GM18499 (cell line): ENCODE data around the gene SOX30.

Experiments
- ATAC-seq: cut with Tn5 transposase; IDR thresholded peaks from one replicate; pipeline ENCODE4 v1.9.1; 2021; ENCODE audit warnings: moderate number of reproducible peaks; ENCODE audit not compliant: insufficient read depth, unreplicated experiment

The SOX30 gene

GRCh38 chr5:157610990-157611389 lies 41.2 kb downstream of the SOX30 start:
- no peak for ATAC-seq

DNA sequence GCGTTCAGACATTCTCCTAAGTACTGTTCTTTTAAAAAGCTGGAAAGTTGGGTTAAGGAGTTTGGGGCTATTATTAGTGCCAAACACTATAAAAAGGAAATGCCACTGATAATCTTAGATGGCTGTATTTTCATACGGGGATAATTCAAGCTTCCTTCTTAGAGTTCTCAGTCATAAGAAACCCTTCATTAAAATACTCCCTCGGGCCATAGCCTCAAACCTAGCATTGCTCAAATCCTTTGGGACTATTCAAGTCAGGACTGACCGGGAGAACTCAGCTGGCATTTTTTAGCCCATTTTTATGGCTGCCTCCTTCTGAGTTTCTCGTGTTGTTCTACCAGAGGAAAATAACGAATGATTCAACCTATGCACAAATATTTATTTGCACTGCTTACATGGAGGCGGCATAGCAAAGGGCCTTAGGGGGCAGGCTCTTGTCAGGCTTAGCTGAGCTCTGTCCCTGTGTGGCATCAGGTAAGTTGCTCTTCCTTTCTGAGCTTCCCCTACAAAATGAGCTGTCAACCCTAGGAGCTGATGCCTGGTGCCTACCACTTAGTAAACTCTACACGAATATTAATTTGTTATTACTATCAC lies 43.2 kb downstream of the SOX30 start:
- ATAC-seq, result no peak

DNA sequence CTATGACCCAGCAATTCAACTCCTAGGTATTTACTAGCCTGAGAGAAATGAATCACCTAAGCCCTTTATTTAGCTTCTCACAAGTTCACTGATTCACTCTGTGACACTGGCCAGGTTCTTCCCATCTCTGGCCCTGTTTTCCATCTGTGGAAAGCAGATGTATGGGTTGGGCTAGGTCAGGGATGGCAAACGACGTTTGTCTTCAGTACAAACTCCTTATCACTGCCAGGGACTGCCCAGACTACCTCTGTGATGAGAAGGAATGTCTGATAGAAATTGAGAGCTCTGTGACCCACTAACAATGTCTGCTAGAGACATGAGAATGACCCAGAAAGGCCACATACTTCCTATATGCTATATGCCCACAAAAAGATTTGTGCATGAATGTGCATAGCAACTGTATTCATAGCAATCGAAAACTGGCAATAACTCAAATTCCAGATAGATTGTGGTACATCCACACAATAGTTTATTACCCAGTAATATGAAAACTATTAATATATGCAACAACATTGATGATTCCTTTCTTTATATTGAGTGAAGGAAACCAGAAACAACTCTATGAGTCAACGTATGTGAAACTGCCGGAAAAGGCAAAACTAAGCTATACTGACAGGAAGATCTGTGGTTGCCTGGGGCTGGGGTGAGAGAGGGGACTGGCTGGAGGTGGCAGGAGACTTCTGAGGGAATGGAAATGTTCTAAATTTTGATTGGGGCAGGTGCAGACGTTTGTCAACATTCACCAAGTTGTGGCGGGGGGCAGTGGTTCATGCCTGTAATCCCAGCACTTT lies 44.7 kb downstream of the SOX30 start:
- ATAC-seq, result no peak

GRCh38 chr5:157606046-157606445 lies 46.2 kb downstream of the SOX30 start:
- no peak for ATAC-seq

DNA sequence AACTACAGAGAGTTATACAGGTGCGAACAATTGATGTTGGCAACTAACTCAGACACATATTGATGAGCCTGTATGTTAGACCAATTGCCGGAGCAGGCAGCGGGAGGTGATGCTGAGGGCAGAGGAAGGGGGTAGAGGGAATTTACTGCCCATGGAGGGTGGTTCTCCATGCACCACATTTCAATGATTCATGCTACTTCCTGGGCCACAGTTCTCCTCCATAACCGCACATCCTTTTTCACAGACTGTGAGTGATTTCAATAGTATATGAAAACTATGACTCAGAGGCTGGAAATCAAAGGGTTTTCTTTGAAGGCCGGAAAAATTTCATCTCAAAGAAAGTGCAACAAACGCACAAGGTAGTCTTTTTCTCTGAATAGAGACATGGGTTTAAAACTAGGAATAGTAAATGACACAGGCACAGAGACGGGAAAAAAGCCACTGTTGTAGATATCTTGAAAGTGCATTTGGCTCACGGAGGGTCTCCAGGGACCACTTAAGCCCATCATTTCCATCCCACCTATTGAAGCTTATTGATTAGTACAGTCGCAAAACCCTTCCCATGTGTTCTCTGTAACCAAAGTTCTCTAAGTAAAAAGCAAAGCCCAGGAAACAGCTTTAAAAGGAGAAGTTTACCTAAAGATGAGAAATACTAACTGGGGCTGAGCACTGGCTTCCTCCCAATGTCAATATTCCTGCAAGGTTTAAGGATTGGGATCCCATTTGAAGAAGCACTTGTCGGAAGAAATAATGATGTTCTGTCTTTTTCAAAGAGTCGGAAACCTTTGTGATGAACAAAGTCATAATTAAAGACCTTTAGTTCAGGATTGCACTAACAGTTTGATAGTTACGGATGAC lies 48.7 kb downstream of the SOX30 start:
- no peak for ATAC-seq

DNA sequence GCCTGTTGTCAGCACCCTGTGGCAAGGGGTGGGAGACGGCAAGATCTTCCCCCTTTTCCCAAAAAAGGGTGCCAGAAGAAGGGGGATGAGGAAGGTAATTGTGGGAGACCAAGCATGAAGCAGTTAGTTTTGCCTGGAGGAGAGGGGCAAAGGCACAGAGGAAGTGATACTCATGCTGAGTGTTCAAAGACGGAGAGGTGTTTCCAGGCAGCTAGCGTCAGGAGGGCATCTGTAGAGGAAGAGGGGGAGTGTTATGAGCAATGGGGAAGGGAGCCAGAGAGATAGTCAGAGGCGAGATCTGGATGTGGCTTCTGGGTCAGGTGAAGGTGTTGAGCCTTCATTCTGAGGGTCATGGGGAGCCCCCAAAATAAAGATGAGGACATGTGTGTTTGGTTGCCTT lies 49.7 kb downstream of the SOX30 start:
- peak; percentile 33 for ATAC-seq

- ATAC-seq, result no peak
Measured at GRCh38 chr5:157600252-157600651, 52.0 kb downstream of the SOX30 start.

DNA sequence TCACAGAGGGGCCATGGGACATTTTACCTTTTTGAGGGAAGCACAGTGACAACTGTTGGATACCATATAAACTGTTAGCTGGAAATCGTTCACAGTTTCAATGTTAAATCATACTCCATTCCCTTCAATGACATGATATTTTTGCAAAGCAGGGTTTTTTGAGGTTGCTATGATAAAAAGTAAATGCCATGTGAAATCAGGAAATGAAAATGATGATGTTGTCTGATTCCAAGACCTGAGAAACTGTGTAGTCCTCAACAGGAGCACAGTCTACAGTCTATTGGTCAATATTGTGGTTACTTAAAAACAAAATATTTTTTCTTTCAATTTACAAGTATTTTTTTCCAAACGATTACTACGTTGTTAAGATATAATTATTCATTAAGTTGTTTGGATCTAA lies 52.7 kb downstream of the SOX30 start:
- no peak for ATAC-seq

DNA sequence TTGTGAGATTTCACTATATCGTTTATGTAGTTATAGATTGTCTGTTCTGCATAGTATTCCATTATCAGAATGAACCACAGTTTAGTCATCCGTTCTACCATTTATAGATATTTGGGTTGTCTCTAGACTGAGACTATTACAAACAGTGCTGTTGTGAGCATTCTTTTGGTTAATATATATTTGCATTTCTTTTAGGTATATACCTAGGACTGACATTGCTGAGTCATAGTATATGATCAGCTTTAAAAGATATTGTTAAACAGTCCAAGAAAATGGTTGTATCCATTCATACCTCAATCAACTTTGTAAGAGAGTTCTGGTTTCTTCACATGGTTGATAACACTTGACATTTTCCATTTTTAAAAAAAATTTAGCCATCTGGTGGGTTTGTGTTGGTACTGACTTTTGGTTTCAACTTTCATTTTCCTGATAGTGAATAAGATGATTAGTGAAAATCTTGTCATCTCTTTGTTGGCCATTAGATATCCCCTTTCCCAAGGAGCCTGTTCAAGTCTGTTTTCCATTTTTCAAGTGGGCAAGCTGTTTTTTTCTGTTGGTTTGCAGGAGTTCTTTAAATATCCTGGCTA lies 53.8 kb downstream of the SOX30 start:
- no peak for ATAC-seq

GRCh38 chr5:157597277-157597676 lies 55.0 kb downstream of the SOX30 start:
- ATAC-seq, result no peak

DNA sequence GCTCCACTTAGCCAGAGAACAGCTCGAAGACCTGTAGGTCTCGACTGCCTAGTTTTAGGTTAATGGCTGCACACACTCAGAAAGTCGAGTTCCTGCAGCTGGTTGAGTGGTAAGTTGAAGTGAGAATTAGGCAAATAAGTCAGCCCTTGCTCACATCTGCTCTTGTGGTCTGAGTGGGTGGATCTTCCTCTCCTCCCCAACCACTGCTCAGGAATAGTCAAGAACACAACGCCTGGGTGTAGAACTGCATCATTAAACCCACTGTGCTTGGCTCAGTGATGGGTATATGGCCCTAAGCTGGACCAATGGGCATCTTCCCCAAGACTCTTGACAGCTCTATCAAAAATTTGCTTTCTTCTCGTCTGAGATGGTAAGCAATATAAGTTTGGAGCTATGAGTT lies 55.8 kb downstream of the SOX30 start:
- peak; percentile 52 for ATAC-seq

- ATAC-seq, result no peak
Measured at GRCh38 chr5:157594675-157595459, 57.4 kb downstream of the SOX30 start.

- no peak for ATAC-seq
Measured at GRCh38 chr5:157594257-157594656, 58.0 kb downstream of the SOX30 start.

- no peak for ATAC-seq
Measured at GRCh38 chr5:157593052-157593757, 59.0 kb downstream of the SOX30 start.

DNA sequence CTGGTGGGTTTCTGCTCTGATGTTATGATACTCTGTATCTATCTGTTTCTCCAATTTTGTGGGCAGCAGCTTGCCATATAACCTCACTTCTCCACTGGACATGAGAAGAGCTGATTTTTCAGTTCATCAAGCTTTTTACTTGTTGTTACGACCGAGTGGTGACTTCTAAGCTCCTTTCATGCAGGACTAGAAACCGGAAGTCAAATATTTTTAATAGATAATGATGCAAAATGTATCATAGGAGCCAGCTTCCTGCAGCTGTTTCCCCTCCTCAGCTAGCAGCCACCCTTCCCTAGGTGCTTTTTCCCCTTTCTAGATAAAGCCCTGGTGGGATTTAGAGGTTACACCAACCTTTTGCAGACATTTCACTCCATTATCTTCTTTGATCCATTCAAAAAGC lies 59.6 kb downstream of the SOX30 start:
- ATAC-seq, result no peak

GRCh38 chr5:157590478-157590877 lies 61.8 kb downstream of the SOX30 start:
- no peak for ATAC-seq

DNA sequence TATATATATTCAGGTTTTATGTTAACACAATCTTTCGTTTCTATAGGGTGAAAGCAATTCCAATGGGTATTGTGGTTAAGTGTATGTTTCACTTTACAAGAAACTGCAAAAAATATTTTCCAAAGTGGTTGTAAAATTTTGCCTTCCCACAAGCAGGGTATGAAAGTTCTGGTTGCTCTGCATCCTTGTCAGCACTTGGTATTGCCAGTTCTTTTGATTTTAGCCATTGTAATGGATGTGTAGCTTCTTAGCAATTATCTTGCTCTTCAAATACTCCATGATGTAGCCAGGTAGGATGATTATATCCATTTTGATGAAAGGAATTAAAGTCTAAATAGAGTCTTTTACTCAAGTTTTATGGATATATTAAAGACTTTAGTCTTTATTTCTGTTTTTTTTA lies 67.6 kb downstream of the SOX30 start:
- no peak for ATAC-seq

DNA sequence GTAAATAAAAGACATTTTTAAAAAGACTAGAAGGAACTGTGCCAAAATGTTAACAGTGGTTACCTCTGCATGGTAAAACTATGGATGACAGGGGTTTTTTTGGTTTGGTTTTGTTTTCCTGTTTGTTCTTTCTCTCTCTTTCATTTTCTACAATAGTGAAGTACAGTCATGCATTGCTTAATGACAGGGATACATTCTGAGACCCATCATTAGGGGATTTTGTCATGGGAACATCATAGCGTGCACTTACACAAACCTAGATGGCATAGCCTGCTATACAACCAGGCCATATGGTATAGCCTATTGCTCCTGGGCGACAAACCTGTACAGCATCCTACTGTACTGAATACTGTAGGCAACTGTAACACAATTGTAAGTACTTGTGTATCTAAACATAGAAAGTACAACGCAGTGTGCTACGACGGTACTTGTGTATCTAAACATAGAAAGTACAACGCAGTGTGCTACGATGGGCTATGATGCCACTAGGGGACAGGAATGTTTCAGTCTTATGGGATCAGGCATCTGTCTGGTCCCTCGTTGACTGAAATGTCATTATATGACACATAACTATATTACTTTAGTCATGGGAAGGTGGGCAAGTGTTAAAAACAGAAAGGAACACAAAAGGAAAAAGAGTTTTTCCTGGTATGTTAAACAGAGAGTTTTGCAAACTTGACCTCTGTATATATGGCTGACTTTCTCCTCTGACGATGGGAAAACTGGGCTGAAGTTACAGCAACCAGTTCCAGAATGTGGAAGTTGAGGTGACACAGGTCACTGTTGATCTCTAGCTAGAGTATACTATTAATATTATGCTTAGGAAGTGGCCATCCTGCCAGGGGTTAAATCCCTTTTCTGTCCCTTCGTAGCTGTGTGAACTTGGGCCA lies 69.3 kb downstream of the SOX30 start:
- no peak for ATAC-seq

DNA sequence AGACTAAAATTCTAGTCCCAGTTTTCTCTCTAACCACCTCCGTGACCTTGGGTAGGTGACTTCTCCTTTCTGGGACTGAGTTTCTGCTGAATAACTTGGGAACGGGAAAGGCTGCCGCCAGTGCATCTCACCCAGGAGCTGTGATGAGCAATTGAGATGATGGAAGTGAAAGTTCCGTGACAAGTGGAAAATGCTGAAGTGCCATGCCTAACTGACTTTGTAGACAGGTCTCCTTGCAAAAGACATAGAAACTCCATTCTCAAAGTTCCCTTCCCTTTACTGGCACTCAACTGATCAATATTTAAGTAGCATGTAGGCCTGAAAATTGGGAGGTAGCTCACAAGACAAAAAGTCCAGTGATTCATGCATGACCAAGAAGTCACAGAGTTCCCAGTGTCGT lies 70.3 kb downstream of the SOX30 start:
- ATAC-seq, result no peak
